WTC11 (cell line): ENCODE measurements around the gene IFI27L2. TPM values are rescaled to one million over a fixed set of nuclear protein-coding genes. Genes with fewer than 3 reads are reported as not detected.

Experiments
- ATAC-seq: fragments of 200-7000 bp; cut with Tn5 transposase; 2 replicates; pipeline ENCODE4 v1.10.0; 2021; ENCODE audit warnings: mild to moderate bottlenecking, moderate library complexity
- CTCF ChIA-PET: fragments of 300-600 bp; sonication (Branson Sonifier 250); formaldehyde crosslinking; loops from one replicate; lab custom pipeline; 2021; ENCODE audit warnings: antibody characterized with exemption; lab: Charles Lee
- POLR2A ChIA-PET: fragments of 350-600 bp; sonication (Branson Sonifier 250); formaldehyde crosslinking; loops from one replicate; lab custom pipeline; 2021; ENCODE audit warnings: antibody characterized with exemption; lab: Charles Lee
- DNase-seq: peaks from one replicate; pipeline ENCODE4 v3.0.0; 2021; ENCODE audit warnings: low spot score
- H3K27ac Mint-ChIP-seq: 2 replicates; pipeline ENCODE4 v1.8.0; 2021; ENCODE audit warnings: mixed read lengths
- H3K27me3 Mint-ChIP-seq: 2 replicates; pipeline ENCODE4 v1.8.0; 2021; ENCODE audit warnings: low read depth, mild to moderate bottlenecking, moderate library complexity, mixed read lengths
- H3K36me3 Mint-ChIP-seq: 2 replicates; pipeline ENCODE4 v1.8.0; 2021; ENCODE audit warnings: mixed read lengths
- H3K4me1 Mint-ChIP-seq: 2 replicates; pipeline ENCODE4 v1.8.0; 2022; ENCODE audit warnings: mixed read lengths
- H3K4me3 Mint-ChIP-seq: 2 replicates; pipeline ENCODE4 v1.8.0; 2021; ENCODE audit warnings: mild to moderate bottlenecking, moderate library complexity, mixed read lengths
- H3K9me3 Mint-ChIP-seq: 2 replicates; pipeline ENCODE4 v1.8.0; 2021; ENCODE audit warnings: mixed read lengths
- CBFB ChIP-seq: sonication (generic); formaldehyde crosslinking; IDR thresholded peaks from 2 replicates; pipeline ENCODE4 v1.8.1; 2022; ENCODE audit warnings: mild to moderate bottlenecking, low read depth, missing genetic modification reagents
- GRHL2 ChIP-seq: fragments of 250-450 bp; sonication (Bioruptor Pico); IDR thresholded peaks from 2 replicates; pipeline ENCODE4 v1.8.0; 2022; ENCODE audit warnings: mild to moderate bottlenecking, moderate library complexity; ENCODE audit not compliant: insufficient replicate concordance, severe bottlenecking
- JAZF1 ChIP-seq: fragments of 250-450 bp; sonication (Bioruptor Pico); IDR thresholded peaks from 2 replicates; pipeline ENCODE4 v1.9.0; 2021; ENCODE audit warnings: moderate library complexity, mild to moderate bottlenecking, inconsistent platforms
- JUN ChIP-seq: sonication (generic); formaldehyde crosslinking; IDR thresholded peaks from 2 replicates; pipeline ENCODE4 v1.8.0; 2023; ENCODE audit warnings: mild to moderate bottlenecking, missing genetic modification reagents
- NR2C2 ChIP-seq: sonication (generic); formaldehyde crosslinking; IDR thresholded peaks from 2 replicates; pipeline ENCODE4 v1.8.0; 2022; ENCODE audit warnings: mild to moderate bottlenecking, missing genetic modification reagents
- PRRX2 ChIP-seq: fragments of 250-450 bp; sonication (Bioruptor Pico); IDR thresholded peaks from 2 replicates; pipeline ENCODE4 v1.8.0; 2021; ENCODE audit warnings: mild to moderate bottlenecking
- RELA ChIP-seq: sonication (generic); formaldehyde crosslinking; IDR thresholded peaks from 2 replicates; pipeline ENCODE4 v1.8.1; 2022; ENCODE audit warnings: missing genetic modification reagents, mild to moderate bottlenecking, borderline replicate concordance
- SOX15 ChIP-seq: fragments of 250-450 bp; sonication (Bioruptor Pico); IDR thresholded peaks from 2 replicates; pipeline ENCODE4 v1.9.0; 2021; ENCODE audit warnings: mild to moderate bottlenecking
- SP1 ChIP-seq: sonication (generic); formaldehyde crosslinking; conservative IDR thresholded peaks from 2 replicates; pipeline ENCODE4 v1.8.1; 2022; ENCODE audit warnings: missing genetic modification reagents
- ZNF263 ChIP-seq: sonication (generic); formaldehyde crosslinking; IDR thresholded peaks from 2 replicates; pipeline ENCODE4 v1.8.1; 2022; ENCODE audit warnings: low read depth, mild to moderate bottlenecking, moderate library complexity, missing genetic modification reagents
- ZNF416 ChIP-seq: fragments of 250-450 bp; sonication (Bioruptor Pico); IDR thresholded peaks from 2 replicates; pipeline ENCODE4 v1.9.0; 2021; ENCODE audit warnings: mild to moderate bottlenecking, inconsistent platforms
- total RNA-seq: library from RNA; stranded (reverse); gene quantifications from 3 replicates; pipeline ENCODE4 v1.2.3, GENCODE V29; 2021
- TF ChIP-seq, protein P1 (sequence below): sonication (generic); formaldehyde crosslinking; IDR thresholded peaks from 2 replicates; pipeline ENCODE4 v1.8.0; 2022; ENCODE audit warnings: mild to moderate bottlenecking, missing genetic modification reagents
- TF ChIP-seq, protein P2 (sequence below): fragments of 250-450 bp; sonication (Bioruptor Pico); IDR thresholded peaks from 2 replicates; pipeline ENCODE4 v1.9.0; 2021; ENCODE audit warnings: moderate library complexity, mild to moderate bottlenecking, inconsistent platforms, borderline replicate concordance
- TF ChIP-seq, protein P3 (sequence below): fragments of 250-450 bp; sonication (Bioruptor Pico); IDR thresholded peaks from 2 replicates; pipeline ENCODE4 v1.9.0; 2021; ENCODE audit warnings: mild to moderate bottlenecking
- TF ChIP-seq, protein P4 (sequence below): sonication (generic); formaldehyde crosslinking; IDR thresholded peaks from 2 replicates; pipeline ENCODE4 v1.8.1; 2022; ENCODE audit warnings: low read depth, missing genetic modification reagents, borderline replicate concordance
- TF ChIP-seq, protein P5 (sequence below): fragments of 250-450 bp; sonication (Bioruptor Pico); IDR thresholded peaks from 2 replicates; pipeline ENCODE4 v1.8.0; 2021; ENCODE audit warnings: mild to moderate bottlenecking
- TF ChIP-seq, protein P6 (sequence below): sonication (generic); formaldehyde crosslinking; IDR thresholded peaks from 2 replicates; pipeline ENCODE4 v1.8.0; 2023; ENCODE audit warnings: mild to moderate bottlenecking, missing genetic modification reagents
- TF ChIP-seq, protein P7 (sequence below): sonication (generic); formaldehyde crosslinking; conservative IDR thresholded peaks from 2 replicates; pipeline ENCODE4 v1.8.1; 2022; ENCODE audit warnings: mild to moderate bottlenecking, missing genetic modification reagents
- TF ChIP-seq, protein P8 (sequence below): fragments of 250-450 bp; sonication (Bioruptor Pico); IDR thresholded peaks from 2 replicates; pipeline ENCODE4 v1.9.0; 2021; ENCODE audit warnings: mild to moderate bottlenecking, borderline replicate concordance

Gene IFI27L2
- total RNA-seq, 1 experiment from 2014 or later, result 22.1 TPM

DNA sequence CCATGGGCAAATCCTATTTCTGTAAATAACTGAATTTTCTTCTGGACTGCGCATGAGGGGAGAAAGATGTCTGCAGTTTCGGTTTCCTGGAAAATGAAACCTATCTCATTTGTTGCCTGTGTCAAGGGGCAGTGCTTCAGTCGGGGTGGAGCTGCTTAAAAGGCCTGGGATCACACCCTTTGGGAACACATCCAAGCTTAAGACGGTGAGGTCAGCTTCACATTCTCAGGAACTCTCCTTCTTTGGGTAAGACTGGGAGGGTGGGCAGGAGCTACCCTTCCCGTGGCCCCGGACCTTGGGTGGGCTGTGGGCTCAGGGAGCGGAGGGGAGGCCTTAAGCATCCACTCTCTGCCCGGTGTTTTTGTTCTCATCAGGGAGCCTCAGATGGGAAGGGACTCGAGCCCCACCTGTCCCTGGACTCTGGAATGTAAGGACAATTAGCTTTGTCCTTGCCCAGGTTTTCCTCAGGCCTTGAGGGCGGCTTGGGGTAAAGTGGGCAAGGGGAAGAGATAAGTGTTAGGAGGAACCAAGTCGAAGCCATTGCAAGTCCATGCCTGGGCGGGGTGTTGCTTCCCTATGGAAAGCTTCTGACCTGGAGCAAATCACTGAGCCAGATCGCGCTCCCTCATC, 18.7 kb downstream of the IFI27L2 start, which contains the start of gene IFI27:
Gene IFI27, plus strand, starts transcription at position 185 of the 630 bp plus-strand sequence.
- POLR2A ChIA-PET, result no interaction called here
- no peak within 1 kb of the TSS for H3K4me3 Mint-ChIP-seq
- peaks cover 14% of the 10 kb centered on the region; the same call in 1 of the 2 replicates for H3K4me1 Mint-ChIP-seq

DNA sequence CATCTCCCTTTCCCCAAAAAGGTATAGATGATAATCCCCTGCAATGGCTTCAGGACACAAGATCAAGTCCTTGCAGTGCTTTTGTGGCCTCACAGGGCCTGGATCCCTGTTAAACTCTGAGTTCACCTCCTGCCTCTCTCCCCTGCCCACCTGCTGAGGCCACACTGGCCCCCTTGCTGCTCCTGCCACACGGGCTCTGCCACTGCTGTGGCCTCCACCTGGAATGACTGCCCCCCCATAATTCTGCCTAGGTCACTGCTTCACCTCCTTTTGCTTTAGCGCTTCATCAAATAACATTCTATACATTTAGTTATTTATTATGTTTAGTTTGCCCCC, 19.5 kb downstream of the IFI27L2 start:
- Mint-ChIP-seq H3K4me3 (no peak overlapping the region), H3K36me3 (no peaks in the 10 kb centered on the region), H3K27me3 (no peaks in the 10 kb centered on the region), H3K4me1 (peaks cover 14% of the 10 kb centered on the region; the same call in 1 of the 2 replicates), H3K9me3 (no peaks in the 10 kb centered on the region), H3K27ac (no peak overlapping the region)
- POLR2A ChIA-PET, result no interaction called here
- CTCF ChIA-PET, result interaction anchor here (2.2 to 3.0 kb wide), 2 partner anchors 27 to 74 kb away, joined by 5 to 14 read pairs; no protein-coding TSS in a partner anchor
- DNase-seq, result no peak
- no peak for ATAC-seq
- TF ChIP-seq, protein P1, sequence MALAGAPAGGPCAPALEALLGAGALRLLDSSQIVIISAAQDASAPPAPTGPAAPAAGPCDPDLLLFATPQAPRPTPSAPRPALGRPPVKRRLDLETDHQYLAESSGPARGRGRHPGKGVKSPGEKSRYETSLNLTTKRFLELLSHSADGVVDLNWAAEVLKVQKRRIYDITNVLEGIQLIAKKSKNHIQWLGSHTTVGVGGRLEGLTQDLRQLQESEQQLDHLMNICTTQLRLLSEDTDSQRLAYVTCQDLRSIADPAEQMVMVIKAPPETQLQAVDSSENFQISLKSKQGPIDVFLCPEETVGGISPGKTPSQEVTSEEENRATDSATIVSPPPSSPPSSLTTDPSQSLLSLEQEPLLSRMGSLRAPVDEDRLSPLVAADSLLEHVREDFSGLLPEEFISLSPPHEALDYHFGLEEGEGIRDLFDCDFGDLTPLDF, result no peak
- TF ChIP-seq, protein P2, sequence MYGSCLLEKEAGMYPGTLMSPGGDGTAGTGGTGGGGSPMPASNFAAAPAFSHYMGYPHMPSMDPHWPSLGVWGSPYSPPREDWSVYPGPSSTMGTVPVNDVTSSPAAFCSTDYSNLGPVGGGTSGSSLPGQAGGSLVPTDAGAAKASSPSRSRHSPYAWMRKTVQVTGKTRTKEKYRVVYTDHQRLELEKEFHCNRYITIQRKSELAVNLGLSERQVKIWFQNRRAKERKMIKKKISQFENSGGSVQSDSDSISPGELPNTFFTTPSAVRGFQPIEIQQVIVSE (CRISPR knock-in tag), result no peak
- no peak for TF ChIP-seq GRHL2
- TF ChIP-seq, protein P3, sequence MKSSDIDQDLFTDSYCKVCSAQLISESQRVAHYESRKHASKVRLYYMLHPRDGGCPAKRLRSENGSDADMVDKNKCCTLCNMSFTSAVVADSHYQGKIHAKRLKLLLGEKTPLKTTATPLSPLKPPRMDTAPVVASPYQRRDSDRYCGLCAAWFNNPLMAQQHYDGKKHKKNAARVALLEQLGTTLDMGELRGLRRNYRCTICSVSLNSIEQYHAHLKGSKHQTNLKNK, result no peak
- TF ChIP-seq SOX15 (CRISPR knock-in tag), result no peak
- TF ChIP-seq RELA (CRISPR knock-in tag), result no peak
- TF ChIP-seq, protein P4, sequence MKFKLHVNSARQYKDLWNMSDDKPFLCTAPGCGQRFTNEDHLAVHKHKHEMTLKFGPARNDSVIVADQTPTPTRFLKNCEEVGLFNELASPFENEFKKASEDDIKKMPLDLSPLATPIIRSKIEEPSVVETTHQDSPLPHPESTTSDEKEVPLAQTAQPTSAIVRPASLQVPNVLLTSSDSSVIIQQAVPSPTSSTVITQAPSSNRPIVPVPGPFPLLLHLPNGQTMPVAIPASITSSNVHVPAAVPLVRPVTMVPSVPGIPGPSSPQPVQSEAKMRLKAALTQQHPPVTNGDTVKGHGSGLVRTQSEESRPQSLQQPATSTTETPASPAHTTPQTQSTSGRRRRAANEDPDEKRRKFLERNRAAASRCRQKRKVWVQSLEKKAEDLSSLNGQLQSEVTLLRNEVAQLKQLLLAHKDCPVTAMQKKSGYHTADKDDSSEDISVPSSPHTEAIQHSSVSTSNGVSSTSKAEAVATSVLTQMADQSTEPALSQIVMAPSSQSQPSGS (CRISPR knock-in tag), result no peak
- no peak for TF ChIP-seq PRRX2 (CRISPR knock-in tag)
- TF ChIP-seq, protein P5, sequence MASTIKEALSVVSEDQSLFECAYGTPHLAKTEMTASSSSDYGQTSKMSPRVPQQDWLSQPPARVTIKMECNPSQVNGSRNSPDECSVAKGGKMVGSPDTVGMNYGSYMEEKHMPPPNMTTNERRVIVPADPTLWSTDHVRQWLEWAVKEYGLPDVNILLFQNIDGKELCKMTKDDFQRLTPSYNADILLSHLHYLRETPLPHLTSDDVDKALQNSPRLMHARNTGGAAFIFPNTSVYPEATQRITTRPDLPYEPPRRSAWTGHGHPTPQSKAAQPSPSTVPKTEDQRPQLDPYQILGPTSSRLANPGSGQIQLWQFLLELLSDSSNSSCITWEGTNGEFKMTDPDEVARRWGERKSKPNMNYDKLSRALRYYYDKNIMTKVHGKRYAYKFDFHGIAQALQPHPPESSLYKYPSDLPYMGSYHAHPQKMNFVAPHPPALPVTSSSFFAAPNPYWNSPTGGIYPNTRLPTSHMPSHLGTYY (CRISPR knock-in tag), result no peak
- TF ChIP-seq NR2C2 (CRISPR knock-in tag), result no peak
- TF ChIP-seq ZNF263 (CRISPR knock-in tag), result no peak
- TF ChIP-seq, protein P6, sequence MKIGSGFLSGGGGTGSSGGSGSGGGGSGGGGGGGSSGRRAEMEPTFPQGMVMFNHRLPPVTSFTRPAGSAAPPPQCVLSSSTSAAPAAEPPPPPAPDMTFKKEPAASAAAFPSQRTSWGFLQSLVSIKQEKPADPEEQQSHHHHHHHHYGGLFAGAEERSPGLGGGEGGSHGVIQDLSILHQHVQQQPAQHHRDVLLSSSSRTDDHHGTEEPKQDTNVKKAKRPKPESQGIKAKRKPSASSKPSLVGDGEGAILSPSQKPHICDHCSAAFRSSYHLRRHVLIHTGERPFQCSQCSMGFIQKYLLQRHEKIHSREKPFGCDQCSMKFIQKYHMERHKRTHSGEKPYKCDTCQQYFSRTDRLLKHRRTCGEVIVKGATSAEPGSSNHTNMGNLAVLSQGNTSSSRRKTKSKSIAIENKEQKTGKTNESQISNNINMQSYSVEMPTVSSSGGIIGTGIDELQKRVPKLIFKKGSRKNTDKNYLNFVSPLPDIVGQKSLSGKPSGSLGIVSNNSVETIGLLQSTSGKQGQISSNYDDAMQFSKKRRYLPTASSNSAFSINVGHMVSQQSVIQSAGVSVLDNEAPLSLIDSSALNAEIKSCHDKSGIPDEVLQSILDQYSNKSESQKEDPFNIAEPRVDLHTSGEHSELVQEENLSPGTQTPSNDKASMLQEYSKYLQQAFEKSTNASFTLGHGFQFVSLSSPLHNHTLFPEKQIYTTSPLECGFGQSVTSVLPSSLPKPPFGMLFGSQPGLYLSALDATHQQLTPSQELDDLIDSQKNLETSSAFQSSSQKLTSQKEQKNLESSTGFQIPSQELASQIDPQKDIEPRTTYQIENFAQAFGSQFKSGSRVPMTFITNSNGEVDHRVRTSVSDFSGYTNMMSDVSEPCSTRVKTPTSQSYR (CRISPR knock-in tag), result no peak
- TF ChIP-seq, protein P7, sequence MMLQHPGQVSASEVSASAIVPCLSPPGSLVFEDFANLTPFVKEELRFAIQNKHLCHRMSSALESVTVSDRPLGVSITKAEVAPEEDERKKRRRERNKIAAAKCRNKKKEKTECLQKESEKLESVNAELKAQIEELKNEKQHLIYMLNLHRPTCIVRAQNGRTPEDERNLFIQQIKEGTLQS (CRISPR knock-in tag), result no peak
- no peak for TF ChIP-seq CBFB (CRISPR knock-in tag)
- no peak for TF ChIP-seq JAZF1 (CRISPR knock-in tag)

More for the DNA sequence above, 18.7 kb downstream of the IFI27L2 start, which contains the start of gene IFI27:
- DNase-seq (no peak), ATAC-seq (peak; percentile 30; the same call in 1 of the 2 replicates)
- TF ChIP-seq, protein P8, sequence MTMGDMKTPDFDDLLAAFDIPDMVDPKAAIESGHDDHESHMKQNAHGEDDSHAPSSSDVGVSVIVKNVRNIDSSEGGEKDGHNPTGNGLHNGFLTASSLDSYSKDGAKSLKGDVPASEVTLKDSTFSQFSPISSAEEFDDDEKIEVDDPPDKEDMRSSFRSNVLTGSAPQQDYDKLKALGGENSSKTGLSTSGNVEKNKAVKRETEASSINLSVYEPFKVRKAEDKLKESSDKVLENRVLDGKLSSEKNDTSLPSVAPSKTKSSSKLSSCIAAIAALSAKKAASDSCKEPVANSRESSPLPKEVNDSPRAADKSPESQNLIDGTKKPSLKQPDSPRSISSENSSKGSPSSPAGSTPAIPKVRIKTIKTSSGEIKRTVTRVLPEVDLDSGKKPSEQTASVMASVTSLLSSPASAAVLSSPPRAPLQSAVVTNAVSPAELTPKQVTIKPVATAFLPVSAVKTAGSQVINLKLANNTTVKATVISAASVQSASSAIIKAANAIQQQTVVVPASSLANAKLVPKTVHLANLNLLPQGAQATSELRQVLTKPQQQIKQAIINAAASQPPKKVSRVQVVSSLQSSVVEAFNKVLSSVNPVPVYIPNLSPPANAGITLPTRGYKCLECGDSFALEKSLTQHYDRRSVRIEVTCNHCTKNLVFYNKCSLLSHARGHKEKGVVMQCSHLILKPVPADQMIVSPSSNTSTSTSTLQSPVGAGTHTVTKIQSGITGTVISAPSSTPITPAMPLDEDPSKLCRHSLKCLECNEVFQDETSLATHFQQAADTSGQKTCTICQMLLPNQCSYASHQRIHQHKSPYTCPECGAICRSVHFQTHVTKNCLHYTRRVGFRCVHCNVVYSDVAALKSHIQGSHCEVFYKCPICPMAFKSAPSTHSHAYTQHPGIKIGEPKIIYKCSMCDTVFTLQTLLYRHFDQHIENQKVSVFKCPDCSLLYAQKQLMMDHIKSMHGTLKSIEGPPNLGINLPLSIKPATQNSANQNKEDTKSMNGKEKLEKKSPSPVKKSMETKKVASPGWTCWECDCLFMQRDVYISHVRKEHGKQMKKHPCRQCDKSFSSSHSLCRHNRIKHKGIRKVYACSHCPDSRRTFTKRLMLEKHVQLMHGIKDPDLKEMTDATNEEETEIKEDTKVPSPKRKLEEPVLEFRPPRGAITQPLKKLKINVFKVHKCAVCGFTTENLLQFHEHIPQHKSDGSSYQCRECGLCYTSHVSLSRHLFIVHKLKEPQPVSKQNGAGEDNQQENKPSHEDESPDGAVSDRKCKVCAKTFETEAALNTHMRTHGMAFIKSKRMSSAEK (CRISPR knock-in tag), result no peak
- TF ChIP-seq JUN (CRISPR knock-in tag), result no peak
- TF ChIP-seq SP1 (CRISPR knock-in tag), result no peak
- no peak for TF ChIP-seq ZNF416 (CRISPR knock-in tag)
- no peak for TF ChIP-seq NR2C2 (CRISPR knock-in tag)
- TF ChIP-seq PRRX2 (CRISPR knock-in tag), result no peak
- TF ChIP-seq, all 79 proteins: peak for 0
- H3K27me3 Mint-ChIP-seq, result no peaks in the 10 kb centered on the region
- no peaks in the 10 kb centered on the region for H3K36me3 Mint-ChIP-seq
- no peaks in the 10 kb centered on the region for H3K9me3 Mint-ChIP-seq
- peak within 1 kb of the TSS; percentile 82; the same call in 1 of the 2 replicates for H3K27ac Mint-ChIP-seq
- CTCF ChIA-PET, result interaction anchor here (0.8 to 3.0 kb wide), 4 partner anchors 19 to 75 kb away, joined by 3 to 14 read pairs (median 5); partner anchors contain the start of gene IFI27L2
